NCI-H748 (cell line): ENCODE results near the gene EFCAB6.

ENCODE experiments used
- DNase-seq: peaks from one replicate; lab custom pipeline; 2025; ENCODE audit not compliant: unreplicated experiment; lab: John Stamatoyannopoulos, UW

EFCAB6 gene

DNA sequence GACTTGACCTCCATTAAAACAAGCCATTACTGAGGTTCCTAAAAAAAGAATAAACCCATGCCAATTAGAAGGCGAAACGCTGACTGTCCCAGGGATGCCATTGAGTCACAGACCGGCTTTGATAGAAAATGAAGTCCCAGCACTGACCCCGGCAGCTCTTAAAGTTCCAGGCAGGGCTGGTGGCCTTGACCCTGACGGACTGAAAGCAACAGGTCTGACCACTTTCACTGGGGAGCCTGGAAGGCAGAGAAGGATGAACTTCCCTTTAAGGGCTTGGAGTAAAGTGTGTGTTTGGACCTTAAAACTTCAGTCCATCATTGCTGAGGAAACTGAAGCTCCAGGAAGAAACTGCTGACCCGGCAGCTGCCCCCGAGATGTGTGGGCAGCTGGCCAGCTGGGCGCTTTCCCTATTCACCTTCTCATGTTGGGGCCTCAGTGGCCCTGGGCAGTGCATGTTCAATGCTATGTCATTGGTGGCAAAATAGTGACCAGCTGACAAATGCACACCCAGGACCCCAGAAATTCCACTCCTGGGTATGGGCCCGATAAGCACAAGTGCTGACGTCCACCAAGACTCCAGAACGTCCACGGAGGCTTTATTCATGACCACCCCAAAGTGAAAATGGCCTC, 18.9 kb upstream of the EFCAB6 start:
- no peak for DNase-seq

DNA sequence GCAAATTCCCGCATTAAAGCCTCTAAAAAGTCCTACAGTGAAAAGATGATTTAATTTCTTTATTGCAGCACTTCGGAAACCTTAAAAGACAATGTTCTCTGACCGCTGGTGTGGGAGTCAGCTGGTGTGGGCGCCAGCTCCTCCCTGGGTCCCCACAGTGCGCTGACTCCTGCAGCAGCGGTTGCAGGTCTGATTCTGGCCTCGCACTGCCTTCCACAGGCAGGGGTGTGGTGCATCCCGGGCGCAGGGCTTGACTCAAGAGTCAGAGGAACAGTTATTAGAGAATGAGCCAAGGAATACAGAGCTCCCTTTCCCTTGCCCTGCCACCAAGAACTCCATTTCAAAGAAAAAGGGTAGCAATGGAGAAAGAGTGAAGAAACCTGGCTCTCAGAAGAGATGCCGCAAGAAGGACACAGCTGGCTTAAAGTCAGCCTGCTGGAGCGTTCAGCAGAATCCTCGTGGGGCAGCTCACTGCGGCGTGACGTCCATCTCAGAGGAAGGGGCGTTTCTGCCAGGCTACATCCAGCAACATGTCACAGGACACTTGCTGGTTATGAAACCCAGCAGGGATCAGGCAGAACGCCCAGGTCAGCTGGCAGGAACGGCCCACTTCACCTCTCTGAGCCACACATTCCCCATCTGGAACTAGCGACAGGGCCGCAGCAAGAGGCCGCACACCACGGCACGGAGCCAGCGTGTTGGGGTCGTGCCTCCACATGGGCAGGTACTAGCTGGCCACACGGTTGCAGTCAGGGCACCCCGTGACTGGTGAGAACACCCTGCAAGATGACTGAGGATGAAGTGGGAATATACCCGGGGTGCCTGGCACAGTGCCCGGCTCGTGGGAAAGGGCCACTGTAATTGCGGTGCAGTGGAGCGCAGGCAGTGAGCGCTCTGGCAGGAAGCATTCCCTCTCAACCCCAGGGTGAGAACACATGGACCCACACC, 18.1 kb upstream of the EFCAB6 start:
- DNase-seq = no peak

DNA sequence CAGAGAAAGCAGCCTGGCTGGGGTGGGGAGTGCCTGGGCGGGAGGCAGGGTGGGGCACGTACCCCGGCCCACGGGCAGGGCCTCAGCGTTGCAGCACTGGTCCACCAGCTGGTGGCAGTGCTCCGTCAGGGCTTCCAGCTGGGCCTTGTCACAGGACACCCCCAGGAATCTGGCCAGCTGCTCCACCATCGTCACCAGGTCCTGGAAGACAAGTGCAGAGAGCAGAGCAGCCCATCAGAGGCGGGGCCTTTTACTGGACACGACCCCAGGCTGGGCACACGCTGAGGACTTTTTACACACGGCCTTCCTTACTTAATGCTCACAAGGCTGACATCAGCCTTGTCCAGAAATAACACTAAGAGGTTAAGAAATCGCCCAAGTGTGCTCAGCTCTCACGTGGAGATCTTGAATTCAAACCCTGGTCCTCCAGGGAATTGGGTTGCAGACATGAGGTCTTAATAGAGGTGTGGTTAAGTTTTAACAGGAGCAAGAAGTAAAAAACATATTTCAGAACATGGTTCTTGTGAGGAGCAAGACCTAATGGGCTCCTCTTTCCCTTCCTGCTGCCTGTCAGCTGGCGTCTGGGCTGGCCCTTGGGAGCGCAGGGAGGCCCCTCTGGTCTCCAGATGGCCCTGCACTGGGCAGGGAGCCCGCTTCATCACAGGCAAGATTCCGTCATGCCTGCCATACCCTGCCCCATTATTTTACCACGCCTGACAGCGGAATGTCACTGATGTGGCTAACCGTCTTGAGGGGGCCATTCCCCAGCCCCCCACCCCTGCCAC, 17.1 kb upstream of the EFCAB6 start:
- DNase-seq = no peak

DNA sequence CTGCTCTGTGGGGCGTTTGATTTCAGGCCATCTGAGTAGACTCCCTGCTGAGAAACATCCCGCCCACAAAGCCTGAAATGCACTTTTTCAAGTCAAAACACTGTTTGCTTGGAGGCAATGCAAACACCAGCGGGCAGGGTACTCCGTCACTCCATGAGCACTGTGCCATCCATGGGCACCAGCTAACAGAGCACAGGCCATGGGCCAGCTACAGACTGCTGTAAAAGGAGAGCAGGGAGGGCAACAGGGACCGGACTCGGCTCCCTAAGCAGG, 16.6 kb upstream of the EFCAB6 start:
- no peak for DNase-seq

DNA sequence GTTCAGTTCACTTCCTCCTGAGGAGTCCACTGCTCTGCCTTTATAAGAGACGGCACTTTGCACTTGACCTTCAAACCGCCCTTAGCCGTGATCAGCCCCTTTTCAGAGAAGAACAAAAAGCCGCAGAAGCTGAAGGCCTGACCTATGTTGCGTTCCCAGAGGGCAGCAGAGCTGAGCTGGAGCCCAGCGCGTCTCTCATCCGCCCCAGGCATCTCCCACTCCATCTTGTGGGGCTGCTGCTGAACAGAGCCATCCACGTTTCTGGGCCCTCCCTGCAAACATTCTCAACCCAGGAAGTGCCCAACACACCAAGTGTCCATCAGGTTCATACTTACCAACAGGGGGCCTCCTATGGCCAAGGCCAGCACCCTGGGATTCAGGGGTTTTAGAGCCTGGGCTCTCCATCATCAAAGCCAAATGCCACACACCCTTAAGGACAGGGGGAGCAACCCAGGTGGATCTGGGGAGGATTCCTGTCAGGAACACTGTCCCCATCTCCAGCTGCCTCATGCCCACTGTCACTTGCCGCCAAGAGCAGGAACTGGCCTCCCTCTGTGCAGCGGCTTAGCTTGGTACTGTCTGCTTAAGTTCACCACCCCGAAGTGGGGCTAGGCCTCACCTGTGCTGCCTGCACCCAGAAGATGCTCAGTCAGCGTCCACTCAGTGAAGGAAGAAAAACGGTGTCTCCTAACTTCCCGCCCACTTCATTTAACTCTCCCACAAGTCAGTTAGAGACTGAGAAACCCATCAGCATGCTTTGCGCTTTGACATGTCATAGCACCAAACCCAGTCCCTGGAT, 16.0 kb upstream of the EFCAB6 start:
- no peak for DNase-seq

DNA sequence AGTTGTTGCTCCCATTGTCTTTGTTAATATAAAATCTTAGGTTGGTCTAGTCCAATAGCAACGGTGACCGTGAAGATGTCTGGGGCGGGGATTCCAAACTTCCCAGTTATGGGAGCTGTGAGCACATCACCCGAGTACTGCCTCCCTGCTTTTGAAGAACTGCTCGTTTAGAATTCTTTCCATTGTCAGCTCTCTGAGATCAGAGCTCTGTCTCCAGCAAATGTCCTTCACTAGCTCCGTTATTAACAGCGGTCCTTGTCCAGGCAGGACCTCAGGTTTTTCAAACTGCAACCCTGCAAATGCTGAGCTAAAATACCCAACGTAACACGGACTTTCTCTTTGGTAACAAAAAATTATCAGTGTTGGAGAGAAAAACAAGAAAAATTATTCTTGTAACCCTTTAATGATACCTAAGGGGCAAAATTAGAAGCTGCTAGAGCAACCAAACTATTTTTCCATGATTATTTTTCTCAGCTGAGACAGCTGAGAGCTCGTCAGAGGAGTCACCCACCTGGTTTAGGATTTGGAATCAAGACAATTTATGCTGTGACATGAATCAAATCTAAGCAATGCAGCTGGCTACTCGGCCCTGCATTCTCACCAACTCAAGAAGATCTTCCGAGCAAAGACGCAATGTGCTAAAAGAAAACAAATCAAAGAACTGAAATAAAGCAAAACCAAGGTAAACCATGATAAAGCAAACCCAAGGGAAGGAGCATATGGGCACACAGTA, 15.1 kb upstream of the EFCAB6 start:
- no peak for DNase-seq

DNA sequence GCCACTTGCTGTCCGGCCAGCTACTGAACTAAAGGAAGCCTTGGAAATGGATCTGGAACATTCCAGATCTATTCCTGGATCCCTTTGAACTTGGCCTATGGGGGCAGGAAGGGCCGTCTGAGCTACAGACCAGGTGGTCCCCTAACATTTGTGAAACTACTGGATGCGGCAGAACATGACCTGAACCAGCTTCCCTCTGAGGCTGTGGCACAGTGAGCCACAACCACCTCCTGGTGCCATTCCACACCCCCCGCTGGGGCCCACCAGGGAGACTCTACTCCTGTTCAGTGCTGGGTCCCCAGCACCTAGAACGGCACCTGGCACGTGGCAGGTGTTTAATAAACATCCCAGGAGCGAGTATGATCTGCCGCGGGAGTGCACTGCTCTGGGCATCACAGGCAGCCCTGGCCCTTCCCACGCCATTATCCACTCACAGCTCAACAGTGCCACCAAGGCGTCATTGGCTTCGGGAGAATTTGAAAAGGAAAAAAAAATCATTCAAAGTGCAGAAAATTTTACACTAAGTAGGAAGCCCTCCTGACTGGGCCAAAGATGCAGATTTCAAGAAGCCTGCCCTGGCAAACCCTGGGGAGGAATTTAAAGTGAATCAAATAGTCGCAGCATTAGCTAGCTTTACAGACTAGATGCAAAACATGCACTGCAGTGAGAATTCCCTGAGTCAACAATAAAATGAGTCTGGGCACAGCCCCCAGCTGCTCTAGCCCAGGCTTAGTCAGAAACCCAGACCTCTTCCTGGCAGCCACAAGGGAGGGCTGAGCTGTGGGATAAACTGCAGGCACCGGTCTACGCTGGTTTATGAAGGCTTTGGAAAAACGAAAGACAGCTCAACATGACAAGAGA, 14.3 kb upstream of the EFCAB6 start:
- DNase-seq = no peak

DNA sequence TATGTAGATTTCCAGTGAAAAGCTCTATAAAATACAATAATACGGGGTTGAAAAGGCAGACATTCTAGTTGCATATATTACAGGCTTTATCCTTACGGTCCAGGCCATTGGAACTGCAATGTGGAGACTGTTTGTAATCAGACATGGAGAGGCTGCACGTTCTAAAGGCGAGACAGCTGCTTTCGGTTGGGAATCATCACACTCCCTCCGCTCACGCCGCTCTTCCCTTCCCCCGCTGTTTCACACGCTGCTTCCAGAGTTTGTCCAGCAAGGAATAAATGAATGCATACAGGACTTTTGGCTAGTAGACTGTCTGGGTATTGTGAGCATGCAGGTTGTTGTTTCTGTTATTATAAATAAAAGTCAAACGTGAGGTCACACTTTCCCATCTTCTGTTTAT, 13.5 kb upstream of the EFCAB6 start:
- DNase-seq = no peak

DNA sequence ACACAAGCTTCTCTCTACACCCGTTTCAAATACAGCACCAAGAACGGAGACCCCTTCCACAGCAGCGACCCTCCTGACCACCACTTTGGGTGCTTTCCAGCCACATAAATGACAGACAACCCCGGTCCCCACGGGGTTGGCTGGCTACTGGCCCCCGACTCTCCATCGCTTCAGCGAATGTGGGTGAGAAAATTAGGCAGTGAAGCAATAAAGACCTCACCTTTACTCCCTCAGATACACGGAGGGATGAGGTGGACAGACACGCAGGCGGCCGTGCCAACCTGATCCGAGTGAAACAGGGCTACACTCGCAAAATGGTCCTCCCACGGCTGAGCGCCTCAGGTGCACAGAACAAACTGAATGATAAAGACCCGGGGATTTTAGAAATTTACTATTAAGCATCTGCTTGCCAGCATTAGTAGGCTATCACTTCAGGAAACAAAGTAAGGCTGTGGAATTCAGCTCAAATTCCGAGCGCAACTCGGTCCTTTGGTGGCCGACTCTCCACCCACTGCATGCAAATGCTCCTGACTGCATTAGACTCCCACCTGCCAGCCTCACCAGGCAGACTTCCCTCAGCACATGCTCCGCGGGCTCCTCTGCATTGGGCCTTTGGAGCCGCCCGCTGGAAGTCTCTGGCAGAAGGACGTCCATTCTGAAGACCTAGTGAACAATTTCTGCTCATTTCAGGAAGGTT, 12.8 kb upstream of the EFCAB6 start:
- DNase-seq = no peak

DNA sequence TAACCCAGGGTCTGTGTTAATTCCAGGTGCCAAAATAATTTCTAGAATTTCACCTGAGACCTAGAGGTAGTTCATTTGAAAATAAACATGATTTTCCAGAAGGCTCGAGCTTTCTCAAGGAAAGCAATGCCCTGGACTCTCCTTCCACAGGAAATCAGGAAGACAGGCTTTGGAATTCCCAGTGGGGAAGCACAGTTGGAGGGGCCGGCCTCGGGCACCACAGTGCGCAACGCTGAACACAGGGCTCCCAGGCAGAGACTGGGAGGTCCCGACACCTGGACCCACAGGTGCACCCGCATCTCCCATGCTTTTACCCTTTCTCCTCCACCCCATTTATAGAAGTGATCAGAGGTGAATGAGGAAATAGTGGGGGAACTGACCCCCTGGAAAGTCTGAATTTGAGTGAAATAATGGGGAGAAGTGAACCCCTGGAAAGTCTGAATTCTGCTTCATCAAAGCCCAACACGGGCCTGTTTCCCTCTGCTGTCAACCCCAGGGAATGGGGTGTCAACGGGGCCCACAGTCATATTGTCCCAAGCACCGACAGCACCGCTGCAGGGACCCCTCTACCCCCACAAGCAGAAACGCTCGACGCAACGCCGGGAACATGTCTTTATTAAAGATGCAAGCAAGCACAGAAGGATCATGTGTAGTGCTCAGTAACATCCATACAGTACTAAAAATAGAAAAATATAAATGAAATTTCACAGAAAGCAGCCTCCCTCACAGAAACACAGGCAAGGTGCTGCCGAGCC, 12.0 kb upstream of the EFCAB6 start:
- DNase-seq = no peak

DNA sequence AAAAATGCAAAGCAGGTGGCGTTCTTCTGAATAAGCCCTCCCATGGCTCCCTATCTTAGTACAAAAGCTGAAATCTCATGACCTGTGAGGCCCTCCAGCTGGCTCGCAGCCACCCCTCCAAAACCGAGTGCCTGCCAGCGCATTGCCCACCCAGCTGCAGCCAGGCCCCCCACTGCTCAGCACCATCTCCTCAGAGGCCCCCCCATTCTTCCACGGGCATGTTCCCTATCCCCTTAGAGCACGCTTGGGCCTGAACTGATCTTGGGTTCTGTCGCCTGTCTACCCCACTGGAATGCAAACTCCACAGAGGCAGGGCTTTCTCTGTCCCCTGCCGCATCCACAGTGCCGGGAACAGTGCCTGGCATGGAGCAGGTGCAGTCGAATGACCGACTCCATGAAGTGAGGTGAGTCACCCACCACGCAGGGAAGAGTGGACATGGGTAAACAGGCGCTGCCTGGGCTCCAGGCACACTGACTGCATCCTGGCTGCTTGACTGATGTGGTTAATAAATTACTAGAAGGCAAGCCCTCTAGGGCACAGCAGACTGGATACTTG, 11.3 kb upstream of the EFCAB6 start:
- no peak for DNase-seq

DNA sequence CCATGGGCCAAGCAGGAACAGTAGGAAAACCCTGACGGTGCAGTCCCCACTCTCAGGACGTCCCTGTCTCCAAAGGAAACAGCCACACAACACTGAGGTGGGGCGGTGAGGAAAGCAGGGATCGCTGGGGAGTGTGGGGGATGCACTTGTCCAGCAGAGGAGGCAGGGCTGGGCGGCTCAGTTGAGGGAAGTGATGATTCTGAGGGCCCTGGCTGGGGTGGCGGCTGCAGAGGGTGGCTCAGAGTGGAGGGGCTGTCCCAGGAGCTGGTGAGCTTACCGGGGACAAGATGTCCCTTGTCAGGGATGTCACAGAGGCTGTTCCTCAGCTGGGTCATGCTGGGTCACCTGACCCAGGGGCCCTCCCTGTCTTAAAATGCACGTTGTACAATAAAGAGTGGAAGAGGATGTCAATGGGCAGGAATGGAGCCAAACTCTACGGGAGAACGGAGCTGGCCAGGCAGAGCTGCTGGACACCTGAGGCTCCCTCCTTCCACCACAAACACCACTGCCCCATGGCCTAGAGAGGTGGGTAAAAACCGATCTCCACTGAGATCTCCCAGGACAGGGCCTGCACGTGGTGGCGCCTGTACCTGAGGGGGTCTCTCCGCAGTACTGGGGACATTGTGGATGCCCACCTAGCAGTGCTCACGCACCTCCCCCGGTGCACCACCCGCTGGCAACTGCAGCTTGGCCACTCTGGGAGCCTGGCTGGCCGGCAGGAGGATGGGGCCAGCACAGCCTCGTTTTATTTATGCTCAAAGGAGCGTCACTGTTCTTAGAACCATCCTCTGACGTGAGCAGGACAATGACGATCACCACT, 9.7 kb upstream of the EFCAB6 start:
- no peak for DNase-seq

DNA sequence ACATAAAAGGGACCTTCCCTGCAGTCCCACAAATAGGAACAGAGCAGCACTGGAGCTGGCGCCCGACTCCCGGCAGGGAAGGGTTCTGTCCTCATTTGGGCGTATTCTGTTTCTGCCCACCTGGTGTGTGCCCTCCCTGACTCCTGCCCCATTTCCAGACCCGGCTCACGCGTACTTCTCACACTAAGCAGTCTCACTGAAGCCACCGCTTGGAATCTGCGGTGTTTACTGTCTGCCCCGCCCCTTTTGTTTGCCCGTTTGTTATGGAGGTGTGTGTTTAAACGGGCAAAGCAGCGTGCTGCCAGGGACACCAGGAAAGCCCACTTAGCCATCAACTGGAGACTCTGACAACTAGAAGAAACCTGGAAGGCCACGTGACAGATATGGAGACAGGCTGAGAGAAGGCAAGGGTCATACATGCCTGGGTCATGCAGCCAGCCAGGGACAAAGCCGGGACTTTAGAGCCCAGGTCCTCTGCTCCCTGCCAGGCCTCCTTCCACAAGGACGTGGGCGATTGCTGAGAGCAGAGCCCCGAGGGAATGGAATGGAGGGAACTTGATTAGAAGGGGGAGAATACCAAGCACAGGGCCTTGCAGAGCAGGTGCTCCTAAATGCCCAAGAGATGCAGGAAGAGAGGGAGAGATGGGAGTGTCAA, 8.7 kb upstream of the EFCAB6 start:
- DNase-seq = peak; percentile 81

DNA sequence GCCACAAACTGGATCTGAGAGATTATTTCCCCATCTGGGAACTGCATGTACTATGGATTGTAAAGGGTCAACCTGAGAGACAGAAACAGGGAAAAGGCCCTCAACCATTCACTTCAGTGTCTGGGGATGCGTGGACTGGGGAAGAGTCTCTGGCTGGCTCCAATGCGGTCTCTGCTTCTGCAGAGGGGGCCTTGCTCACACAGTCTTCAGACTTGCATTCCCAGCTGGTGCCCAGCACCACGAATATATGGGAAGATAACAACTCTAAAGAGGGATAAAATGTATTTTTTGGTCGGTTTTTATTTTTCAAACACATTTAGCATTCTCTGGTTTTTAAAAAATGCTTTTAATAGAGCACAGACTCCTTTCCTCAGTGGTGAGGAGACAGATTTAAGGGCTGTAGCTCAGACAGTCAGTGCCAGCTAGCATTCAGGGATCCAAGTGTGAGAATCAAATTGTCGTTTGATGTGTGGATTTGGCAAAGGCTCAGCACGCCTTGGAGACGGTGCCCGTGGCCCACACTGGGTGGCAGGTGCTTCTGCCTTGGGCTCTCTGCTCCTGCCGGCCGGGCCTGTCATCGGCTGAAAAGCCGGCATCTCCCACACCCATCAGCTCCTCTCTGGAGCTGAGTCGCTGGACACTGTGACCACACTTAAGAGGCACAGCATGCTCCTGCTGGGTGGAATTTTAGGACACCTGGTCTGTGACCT, 8.0 kb upstream of the EFCAB6 start:
- DNase-seq = no peak

DNA sequence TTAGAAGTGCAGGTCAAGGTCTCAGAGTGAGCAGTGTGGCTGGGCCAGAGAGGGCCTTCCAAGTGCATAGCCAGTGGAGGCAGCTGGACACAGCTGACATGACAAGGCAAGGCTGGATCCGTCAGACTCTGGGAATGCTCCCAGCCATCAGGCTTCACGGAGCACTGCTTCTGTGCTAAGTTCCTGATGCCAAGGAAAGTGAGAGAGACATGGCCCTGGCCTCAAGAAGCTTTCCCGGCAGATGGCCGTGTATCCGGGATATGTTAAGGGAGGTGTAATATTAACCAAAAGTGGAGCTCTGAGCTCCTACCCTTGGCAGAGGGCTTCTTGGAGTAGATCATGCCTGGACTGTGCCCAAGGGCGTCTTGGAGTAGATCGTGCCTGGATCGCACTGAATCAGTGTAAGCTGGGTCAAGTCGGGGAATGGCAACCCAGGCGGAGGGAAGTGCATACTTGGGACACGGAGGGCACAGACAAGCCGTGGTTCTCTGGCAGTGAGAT, 7.4 kb upstream of the EFCAB6 start:
- no peak for DNase-seq

DNA sequence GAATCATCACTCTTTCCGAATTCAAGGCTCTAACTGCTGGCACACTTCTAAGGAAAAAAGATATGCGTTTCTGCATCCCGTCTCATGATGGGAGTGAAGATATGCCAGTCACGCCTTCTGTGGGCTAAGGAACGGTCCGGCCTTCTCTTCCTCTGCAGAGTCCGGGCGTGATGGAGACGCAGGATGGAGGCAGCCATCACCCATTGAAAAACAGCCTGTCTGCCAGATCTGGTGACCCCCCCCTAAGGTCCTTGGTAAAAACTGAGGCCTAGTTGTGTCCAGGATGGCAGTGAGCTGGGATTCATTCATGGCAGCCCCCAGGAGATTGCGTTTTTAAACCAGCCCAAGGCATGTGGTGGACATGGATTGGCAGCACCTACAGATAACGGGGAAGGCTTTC, 6.9 kb upstream of the EFCAB6 start:
- DNase-seq = no peak
